Activated CD4-positive, alpha-beta T cell treated with anti-CD3 and anti-CD28 coated beads, Interleukin-2, Interleukin-4, amounts not matched to agents 100 ng/mL and 50 ng/mL, durations not matched to agents 16 hours and 8 hours (primary cell): ENCODE data around the gene FCF1.
A peak's percentile ranks its signal among the peaks of the same experiment; 100 is the strongest.

Experiments used
- DNase-seq: peaks from one replicate; pipeline ENCODE4 v3.0.0-alpha.2; 2020; ENCODE audit warnings: low spot score

The FCF1 gene

DNA sequence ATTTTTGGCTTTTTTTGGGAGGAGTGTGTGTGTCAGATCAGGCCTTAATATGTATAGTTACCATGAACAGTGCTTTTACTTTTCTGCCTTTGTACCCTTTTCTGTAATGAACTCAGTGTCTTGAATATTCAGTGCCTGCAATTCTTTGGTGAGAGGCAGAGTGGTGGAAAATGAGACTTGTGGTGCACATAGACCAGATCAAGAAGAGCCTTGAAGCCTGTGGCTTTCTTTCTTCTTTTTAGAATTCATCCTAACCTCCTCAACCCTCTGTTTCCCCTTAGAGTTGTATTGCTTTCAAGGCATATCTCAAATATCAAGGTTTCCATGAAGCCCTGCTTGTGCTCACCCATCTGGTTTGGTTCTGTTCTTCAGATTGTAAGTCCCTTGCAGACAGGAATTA, 52.8 kb downstream of the FCF1 start:
- peak; percentile 11 for DNase-seq

DNA sequence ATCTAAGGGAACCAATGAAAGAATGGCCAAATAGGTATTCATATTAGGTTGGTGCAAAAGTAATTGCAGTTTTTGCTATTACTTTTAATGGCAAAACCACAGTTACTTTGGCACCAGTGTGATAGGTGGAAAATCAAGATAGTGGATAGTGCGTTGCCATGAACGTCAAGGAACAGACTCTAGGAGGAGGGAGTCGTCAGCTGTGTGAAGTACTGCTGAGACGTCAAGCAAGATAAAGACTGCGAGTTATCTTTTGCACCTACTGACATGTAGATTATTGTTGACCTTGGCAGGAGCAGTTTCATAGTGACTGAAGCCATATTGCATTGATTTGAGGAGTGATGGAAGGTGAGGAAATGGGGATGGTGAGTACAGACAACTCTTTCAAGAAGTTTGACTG, 58.5 kb downstream of the FCF1 start:
- no peak for DNase-seq

DNA sequence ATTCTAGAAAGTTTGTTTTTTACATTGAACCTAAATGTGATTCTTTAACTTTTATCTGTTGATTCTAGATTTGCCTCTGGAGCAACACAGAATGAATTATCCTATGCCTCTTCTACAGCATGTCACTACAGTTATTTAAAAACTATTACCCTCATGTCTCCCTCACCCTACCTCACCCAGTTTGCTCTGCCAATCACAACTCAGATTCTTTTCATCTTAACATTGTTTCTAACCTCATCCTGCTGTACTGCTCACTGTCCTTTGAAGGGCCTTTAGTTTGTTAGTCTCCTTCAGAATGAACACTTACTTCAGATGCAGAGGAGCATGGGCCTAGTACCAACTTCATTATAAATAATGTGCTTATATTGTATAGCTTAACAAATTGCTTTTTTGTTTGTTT, 71.7 kb downstream of the FCF1 start:
- DNase-seq: no peak

DNA sequence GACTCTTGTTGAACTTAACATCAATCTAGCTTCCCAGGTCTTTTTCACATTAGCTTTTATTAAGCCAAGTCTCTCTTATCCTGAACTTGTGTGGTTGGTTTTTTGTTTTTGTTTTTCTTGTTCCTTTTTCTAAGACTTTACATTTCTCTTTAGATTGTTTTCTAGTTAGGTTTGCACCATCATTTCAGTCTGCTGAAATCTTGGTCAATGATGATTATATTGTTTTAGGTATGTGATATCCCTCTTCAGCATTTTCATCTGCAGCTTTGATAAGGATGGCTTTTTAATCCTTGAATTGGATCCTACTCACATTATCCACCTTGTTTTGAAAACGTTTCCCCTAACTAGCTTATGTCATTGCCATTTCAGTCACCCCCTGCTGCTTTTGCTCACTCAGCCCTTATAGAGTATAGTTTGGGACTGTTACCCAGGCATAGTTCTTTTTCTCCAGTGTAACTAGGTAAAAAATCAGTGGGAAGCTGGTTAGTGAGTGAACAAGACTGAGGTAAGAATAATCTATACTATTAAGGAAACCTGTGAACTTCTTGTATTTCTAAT, 72.2 kb downstream of the FCF1 start:
- DNase-seq: no peak

DNA sequence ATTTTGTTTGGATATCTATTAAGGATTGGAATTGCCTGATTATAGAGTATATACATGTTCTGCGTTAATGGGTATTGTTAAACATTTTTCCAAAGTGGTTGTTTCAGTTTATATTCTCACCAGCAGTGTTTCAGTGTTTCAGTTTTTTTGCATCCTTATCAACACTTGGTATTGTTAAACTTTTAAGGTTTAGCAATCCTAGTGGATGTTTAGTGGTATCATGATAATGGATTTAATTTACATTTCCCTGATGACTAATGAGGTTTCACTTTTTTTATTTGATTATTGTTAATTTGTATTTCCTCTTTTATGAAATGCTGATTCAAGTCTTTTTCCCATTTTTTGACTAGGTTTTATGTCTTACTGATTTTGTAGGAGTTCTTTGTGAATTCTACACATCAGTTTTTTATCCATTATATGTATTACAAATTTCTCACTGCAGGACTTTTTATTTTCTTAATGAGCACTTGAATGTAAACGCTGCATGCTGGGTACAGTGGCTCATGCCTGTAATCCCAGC, 73.9 kb downstream of the FCF1 start:
- no peak for DNase-seq
